ENCODE measurements around the gene EGFLAM.

The EGFLAM gene

GRCh38 chr5:38465702-38466423 lies 207.5 kb downstream of the EGFLAM start:
- no peaks in the 10 kb centered on the region for H3K4me1 ChIP-seq (ENCODE audit: control extremely low read depth in 1 of 4, control insufficient read depth in 4 of 4, insufficient read depth in 4 of 4, low read length in 3 of 4)
- DNase-seq = no peak
- peaks cover 9 to 98% (median 43%) of the 10 kb centered on the region in 5 experiments for H3K27me3 ChIP-seq (replicated peaks in 2 of 5; ENCODE audit: control insufficient read depth in 4 of 5, insufficient read depth in 5 of 5, low read length in 4 of 5)
- H3K9me3 ChIP-seq (ENCODE audit: control extremely low read depth in 1 of 5, control insufficient read depth in 4 of 5, insufficient read depth in 2 of 5, low read depth in 1 of 5, low read length in 4 of 5) = no peaks in the 10 kb centered on the region
- 94% methylated on average over 6 of the region's 9 CpGs for WGBS (ENCODE audit: insufficient coverage)
- CTCF ChIA-PET = interaction anchor here (1.6 to 1.9 kb wide), 2 partner anchors 24 kb away, joined by 6 to 7 read pairs; no protein-coding TSS in a partner anchor
- no peaks in the 10 kb centered on the region for H3K36me3 ChIP-seq (ENCODE audit: control insufficient read depth in 4 of 4, insufficient read depth in 4 of 4, low read length in 3 of 4)
- no peak overlapping the region for H3K27ac ChIP-seq (ENCODE audit: insufficient read depth in 1 of 2, low read depth in 1 of 2, low read length in 2 of 2, poor library complexity in 1 of 2, severe bottlenecking in 2 of 2)
- POLR2A ChIA-PET = no interaction called here
- no peak overlapping the region for H3K4me3 ChIP-seq (ENCODE audit: control insufficient read depth in 1 of 7, extremely low read depth in 1 of 7, insufficient read depth in 4 of 7, low read depth in 2 of 7, low read length in 6 of 7)

GRCh38 chr5:38466424-38467189 lies 208.2 kb downstream of the EGFLAM start:
- POLR2A ChIA-PET = no interaction called here
- Histone ChIP-seq H3K9me3 (ENCODE audit: control extremely low read depth in 1 of 5, control insufficient read depth in 4 of 5, insufficient read depth in 2 of 5, low read depth in 1 of 5, low read length in 4 of 5) (no peaks in the 10 kb centered on the region), H3K4me1 (ENCODE audit: control extremely low read depth in 1 of 4, control insufficient read depth in 4 of 4, insufficient read depth in 4 of 4, low read length in 3 of 4) (no peaks in the 10 kb centered on the region), H3K4me3 (ENCODE audit: control insufficient read depth in 1 of 7, extremely low read depth in 1 of 7, insufficient read depth in 4 of 7, low read depth in 2 of 7, low read length in 6 of 7) (no peak overlapping the region), H3K36me3 (ENCODE audit: control insufficient read depth in 4 of 4, insufficient read depth in 4 of 4, low read length in 3 of 4) (no peaks in the 10 kb centered on the region), H3K27ac (ENCODE audit: insufficient read depth in 1 of 2, low read depth in 1 of 2, low read length in 2 of 2, poor library complexity in 1 of 2, severe bottlenecking in 2 of 2) (no peak overlapping the region), H3K27me3 (replicated peaks in 2 of 5; ENCODE audit: control insufficient read depth in 4 of 5, insufficient read depth in 5 of 5, low read length in 4 of 5) (peaks cover 9 to 96% (median 45%) of the 10 kb centered on the region in 5 experiments)
- DNase-seq = no peak
- CTCF ChIA-PET = interaction anchor here (1.1 to 1.6 kb wide), 3 partner anchors 14 to 46 kb away, joined by 3 to 6 read pairs (median 3); no protein-coding TSS in a partner anchor
- WGBS (ENCODE audit: insufficient coverage) = 93% methylated on average over 23 of the region's 24 CpGs

DNA sequence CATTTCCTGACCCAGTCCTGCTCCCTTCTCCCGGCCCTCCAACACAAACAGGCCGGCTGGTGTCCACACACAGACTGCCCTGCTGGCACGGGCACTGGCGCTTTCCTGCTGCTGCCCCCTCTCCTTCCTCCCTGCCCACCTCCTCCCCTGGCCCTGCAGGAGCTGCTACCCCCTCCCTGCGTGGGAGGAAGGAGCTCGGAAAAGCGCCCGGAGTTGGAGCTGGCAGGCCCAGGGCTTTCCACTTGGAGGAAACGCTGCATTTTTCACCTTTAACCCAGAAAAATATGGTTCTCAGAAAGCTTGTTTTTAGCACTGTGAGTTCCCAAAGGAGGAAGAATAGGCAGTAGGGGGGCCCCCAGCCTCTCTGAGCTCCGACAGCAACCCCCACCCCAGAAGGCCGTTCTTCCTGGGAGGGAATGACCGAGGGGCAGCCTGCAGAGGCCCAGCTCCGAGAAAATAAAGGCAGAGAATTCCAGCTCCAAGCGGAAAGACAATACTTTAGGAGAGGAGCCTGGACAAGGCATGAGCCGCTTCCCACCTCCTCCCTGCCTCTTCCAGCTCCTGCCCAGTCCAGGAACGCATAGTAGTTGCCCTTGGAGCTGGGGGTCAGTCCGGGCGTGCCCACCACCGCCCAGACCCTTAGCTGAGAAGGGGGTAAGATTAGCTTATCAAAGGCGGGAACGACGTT lies 209.1 kb downstream of the EGFLAM start:
- no peaks in the 10 kb centered on the region for H3K4me1 ChIP-seq (ENCODE audit: control extremely low read depth in 1 of 4, control insufficient read depth in 4 of 4, insufficient read depth in 4 of 4, low read length in 3 of 4)
- no peaks in the 10 kb centered on the region for H3K9me3 ChIP-seq (ENCODE audit: control extremely low read depth in 1 of 5, control insufficient read depth in 4 of 5, insufficient read depth in 2 of 5, low read depth in 1 of 5, low read length in 4 of 5)
- WGBS (ENCODE audit: insufficient coverage) = 44% methylated on average over 19 of the region's 22 CpGs
- ChIA-PET CTCF (interaction anchor here (0.6 to 1.6 kb wide), 4 partner anchors 15 to 1002 kb away, joined by 3 to 6 read pairs (median 3); no protein-coding TSS in a partner anchor), POLR2A (no interaction called here)
- no peak overlapping the region for H3K27ac ChIP-seq (ENCODE audit: insufficient read depth in 1 of 2, low read depth in 1 of 2, low read length in 2 of 2, poor library complexity in 1 of 2, severe bottlenecking in 2 of 2)
- peaks cover 13 to 98% (median 47%) of the 10 kb centered on the region in 5 experiments for H3K27me3 ChIP-seq (replicated peaks in 2 of 5; ENCODE audit: control insufficient read depth in 4 of 5, insufficient read depth in 5 of 5, low read length in 4 of 5)
- no peak for DNase-seq
- H3K36me3 ChIP-seq (ENCODE audit: control insufficient read depth in 4 of 4, insufficient read depth in 4 of 4, low read length in 3 of 4) = no peaks in the 10 kb centered on the region
- no peak overlapping the region for H3K4me3 ChIP-seq (ENCODE audit: control insufficient read depth in 1 of 7, extremely low read depth in 1 of 7, insufficient read depth in 4 of 7, low read depth in 2 of 7, low read length in 6 of 7)

DNA sequence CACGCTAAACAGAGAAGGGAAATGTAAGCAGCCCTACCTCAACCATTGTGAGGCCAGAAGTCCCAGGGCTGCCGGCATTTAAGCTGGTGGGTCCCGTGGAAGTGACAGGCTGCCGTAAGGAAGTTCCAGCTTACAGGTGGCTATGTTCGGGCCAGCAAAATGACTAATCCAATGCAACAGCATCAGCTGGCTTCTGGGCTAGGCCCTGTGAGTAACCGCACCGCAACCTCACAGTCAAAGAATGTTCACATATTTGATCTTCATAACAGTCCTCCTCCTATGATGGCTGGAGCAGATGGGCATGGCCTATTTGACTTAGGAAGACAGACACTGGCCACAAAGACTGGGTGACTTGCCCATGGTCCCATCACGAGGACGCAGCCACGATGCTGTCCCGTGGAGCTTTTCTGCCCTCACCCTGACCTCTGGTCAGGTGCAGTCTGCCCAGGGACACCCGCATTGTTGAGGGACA lies 209.9 kb downstream of the EGFLAM start:
- no peak overlapping the region for H3K4me3 ChIP-seq (ENCODE audit: control insufficient read depth in 1 of 7, extremely low read depth in 1 of 7, insufficient read depth in 4 of 7, low read depth in 2 of 7, low read length in 6 of 7)
- H3K27ac ChIP-seq (ENCODE audit: insufficient read depth in 1 of 2, low read depth in 1 of 2, low read length in 2 of 2, poor library complexity in 1 of 2, severe bottlenecking in 2 of 2) = no peak overlapping the region
- H3K36me3 ChIP-seq (ENCODE audit: control insufficient read depth in 4 of 4, insufficient read depth in 4 of 4, low read length in 3 of 4) = no peaks in the 10 kb centered on the region
- WGBS (ENCODE audit: insufficient coverage) = 95% methylated on average over 12 of the region's 12 CpGs
- H3K27me3 ChIP-seq (replicated peaks in 2 of 5; ENCODE audit: control insufficient read depth in 4 of 5, insufficient read depth in 5 of 5, low read length in 4 of 5) = peaks cover 8 to 98% (median 46%) of the 10 kb centered on the region in 5 experiments
- POLR2A ChIA-PET = no interaction called here
- H3K9me3 ChIP-seq (ENCODE audit: control extremely low read depth in 1 of 5, control insufficient read depth in 4 of 5, insufficient read depth in 2 of 5, low read depth in 1 of 5, low read length in 4 of 5) = no peaks in the 10 kb centered on the region
- CTCF ChIA-PET = interaction anchor here (0.6 to 1.5 kb wide), 2 partner anchors 10 to 1003 kb away, joined by 3 to 4 read pairs; no protein-coding TSS in a partner anchor
- no peaks in the 10 kb centered on the region for H3K4me1 ChIP-seq (ENCODE audit: control extremely low read depth in 1 of 4, control insufficient read depth in 4 of 4, insufficient read depth in 4 of 4, low read length in 3 of 4)
- DNase-seq = no peak

DNA sequence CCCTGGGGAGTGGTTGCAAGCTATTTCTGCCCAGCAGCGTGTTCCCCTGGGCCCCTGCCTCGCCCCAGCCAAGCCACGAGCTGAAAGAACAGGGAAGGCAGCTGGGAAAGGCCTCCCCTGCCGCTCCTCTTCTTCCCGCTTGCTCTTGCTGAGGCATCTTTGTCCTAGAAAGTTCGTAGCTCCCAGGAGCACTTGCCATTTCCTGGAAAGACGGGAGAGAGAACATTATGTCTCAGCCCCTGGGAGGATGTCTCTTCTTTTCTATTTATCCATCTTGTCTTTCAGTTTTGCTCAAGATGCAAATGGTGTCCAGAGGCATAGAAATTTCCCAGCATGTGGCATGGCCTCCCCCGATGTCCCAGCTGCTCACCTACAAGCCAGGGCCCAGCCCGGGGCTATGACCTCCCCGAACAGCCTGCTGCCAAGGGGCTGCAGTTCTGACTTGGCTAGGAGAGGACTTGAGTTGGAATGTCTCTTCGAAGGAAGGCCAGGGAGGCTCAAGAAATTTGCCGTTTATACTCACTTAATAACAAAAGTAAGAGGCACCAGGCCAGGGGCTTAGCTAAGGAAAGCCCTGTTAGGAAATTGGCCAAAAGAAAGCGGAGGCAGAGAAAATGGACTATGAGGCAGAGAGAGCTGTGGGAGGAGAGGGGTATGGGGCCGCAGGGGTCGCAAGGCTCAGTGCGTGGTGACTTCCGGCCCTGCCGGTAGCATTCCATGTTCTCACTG lies 210.8 kb downstream of the EGFLAM start:
- DNase-seq = no peak
- CTCF ChIA-PET = interaction anchor here (1.5 kb wide), 1 partner anchor 9 kb away, joined by 4 read pairs; no protein-coding TSS in a partner anchor
- H3K4me3 ChIP-seq (ENCODE audit: control insufficient read depth in 1 of 7, extremely low read depth in 1 of 7, insufficient read depth in 4 of 7, low read depth in 2 of 7, low read length in 6 of 7) = no peak overlapping the region

GRCh38 chr5:38469707-38470267 lies 211.4 kb downstream of the EGFLAM start:
- no peaks in the 10 kb centered on the region for H3K4me1 ChIP-seq (ENCODE audit: control extremely low read depth in 1 of 4, control insufficient read depth in 4 of 4, insufficient read depth in 4 of 4, low read length in 3 of 4)
- POLR2A ChIA-PET = interaction anchor here (0.6 kb wide), 1 partner anchor 155 kb away, joined by 3 read pairs; no protein-coding TSS in a partner anchor
- 94% methylated on average over 6 of the region's 11 CpGs for WGBS (ENCODE audit: insufficient coverage)
- no peaks in the 10 kb centered on the region for H3K9me3 ChIP-seq (ENCODE audit: control extremely low read depth in 1 of 5, control insufficient read depth in 4 of 5, insufficient read depth in 2 of 5, low read depth in 1 of 5, low read length in 4 of 5)
- peaks cover 6 to 97% (median 47%) of the 10 kb centered on the region in 5 experiments for H3K27me3 ChIP-seq (replicated peaks in 2 of 5; ENCODE audit: control insufficient read depth in 4 of 5, insufficient read depth in 5 of 5, low read length in 4 of 5)
- no peak for DNase-seq
- no peak overlapping the region for H3K4me3 ChIP-seq (ENCODE audit: control insufficient read depth in 1 of 7, extremely low read depth in 1 of 7, insufficient read depth in 4 of 7, low read depth in 2 of 7, low read length in 6 of 7)
- no peaks in the 10 kb centered on the region for H3K36me3 ChIP-seq (ENCODE audit: control insufficient read depth in 4 of 4, insufficient read depth in 4 of 4, low read length in 3 of 4)
- H3K27ac ChIP-seq (ENCODE audit: insufficient read depth in 1 of 2, low read depth in 1 of 2, low read length in 2 of 2, poor library complexity in 1 of 2, severe bottlenecking in 2 of 2) = no peak overlapping the region
- CTCF ChIA-PET = interaction anchor here (1.5 kb wide), 1 partner anchor 8 kb away, joined by 4 read pairs; no protein-coding TSS in a partner anchor

More for the DNA sequence above, 210.8 kb downstream of the EGFLAM start:
- Histone ChIP-seq H3K36me3 (ENCODE audit: control insufficient read depth in 4 of 4, insufficient read depth in 4 of 4, low read length in 3 of 4) (no peaks in the 10 kb centered on the region), H3K9me3 (ENCODE audit: control extremely low read depth in 1 of 5, control insufficient read depth in 4 of 5, insufficient read depth in 2 of 5, low read depth in 1 of 5, low read length in 4 of 5) (no peaks in the 10 kb centered on the region), H3K27ac (ENCODE audit: insufficient read depth in 1 of 2, low read depth in 1 of 2, low read length in 2 of 2, poor library complexity in 1 of 2, severe bottlenecking in 2 of 2) (no peak overlapping the region), H3K27me3 (replicated peaks in 2 of 5; ENCODE audit: control insufficient read depth in 4 of 5, insufficient read depth in 5 of 5, low read length in 4 of 5) (peaks cover 6 to 98% (median 47%) of the 10 kb centered on the region in 5 experiments), H3K4me1 (ENCODE audit: control extremely low read depth in 1 of 4, control insufficient read depth in 4 of 4, insufficient read depth in 4 of 4, low read length in 3 of 4) (no peaks in the 10 kb centered on the region)
- WGBS (ENCODE audit: insufficient coverage) = 88% methylated on average over 13 of the region's 18 CpGs
- POLR2A ChIA-PET = interaction anchor here (0.6 kb wide), 2 partner anchors 156 to 510 kb away, joined by 3 to 4 read pairs; no protein-coding TSS in a partner anchor
